Left forelimb (tissue), 1 donor: ENCODE measurements around the gene NRARP.
A peak's percentile ranks its signal among the peaks of the same experiment; 100 is the strongest.

Experiments used
- DNase-seq: peaks from one replicate; pipeline ENCODE4 v3.0.0-alpha.2; 2018; ENCODE audit warnings: low spot score

NRARP gene

DNA sequence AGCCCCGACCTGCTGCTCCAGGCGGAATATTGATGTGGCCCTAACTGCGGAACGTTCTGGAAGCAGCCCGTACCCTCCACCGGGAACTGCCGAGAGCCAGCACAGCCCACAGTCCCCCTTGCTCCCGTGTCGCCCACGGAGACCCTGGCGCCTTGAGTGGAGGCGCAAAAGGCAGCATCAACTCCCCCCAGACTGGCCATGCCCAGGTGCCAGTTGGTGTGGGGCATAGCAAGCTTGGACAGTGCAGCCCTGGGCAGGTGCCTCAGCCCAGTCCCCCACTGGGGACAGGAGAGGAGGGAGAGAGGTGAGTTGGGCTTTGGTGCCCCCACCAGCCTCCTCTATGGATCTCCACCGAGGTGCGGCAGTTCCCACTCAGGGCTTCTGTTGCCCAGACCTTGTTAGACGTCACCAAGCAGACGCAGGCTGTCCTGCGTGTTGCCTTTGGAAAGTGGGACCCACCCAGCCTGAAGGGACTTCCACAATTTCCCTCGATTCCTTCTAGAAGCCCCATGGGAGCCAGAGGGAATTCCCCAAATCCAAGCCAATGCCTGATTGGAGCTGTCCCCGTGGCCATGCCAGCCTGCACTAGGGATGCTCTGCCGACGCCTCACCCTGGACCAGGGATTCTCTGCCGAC is 19.8 kb upstream of the NRARP start:
- DNase-seq = peak; percentile 45

- peak; percentile 64 for DNase-seq
Measured at GRCh38 chr9:137320555-137321384, 18.7 kb upstream of the NRARP start.

DNA sequence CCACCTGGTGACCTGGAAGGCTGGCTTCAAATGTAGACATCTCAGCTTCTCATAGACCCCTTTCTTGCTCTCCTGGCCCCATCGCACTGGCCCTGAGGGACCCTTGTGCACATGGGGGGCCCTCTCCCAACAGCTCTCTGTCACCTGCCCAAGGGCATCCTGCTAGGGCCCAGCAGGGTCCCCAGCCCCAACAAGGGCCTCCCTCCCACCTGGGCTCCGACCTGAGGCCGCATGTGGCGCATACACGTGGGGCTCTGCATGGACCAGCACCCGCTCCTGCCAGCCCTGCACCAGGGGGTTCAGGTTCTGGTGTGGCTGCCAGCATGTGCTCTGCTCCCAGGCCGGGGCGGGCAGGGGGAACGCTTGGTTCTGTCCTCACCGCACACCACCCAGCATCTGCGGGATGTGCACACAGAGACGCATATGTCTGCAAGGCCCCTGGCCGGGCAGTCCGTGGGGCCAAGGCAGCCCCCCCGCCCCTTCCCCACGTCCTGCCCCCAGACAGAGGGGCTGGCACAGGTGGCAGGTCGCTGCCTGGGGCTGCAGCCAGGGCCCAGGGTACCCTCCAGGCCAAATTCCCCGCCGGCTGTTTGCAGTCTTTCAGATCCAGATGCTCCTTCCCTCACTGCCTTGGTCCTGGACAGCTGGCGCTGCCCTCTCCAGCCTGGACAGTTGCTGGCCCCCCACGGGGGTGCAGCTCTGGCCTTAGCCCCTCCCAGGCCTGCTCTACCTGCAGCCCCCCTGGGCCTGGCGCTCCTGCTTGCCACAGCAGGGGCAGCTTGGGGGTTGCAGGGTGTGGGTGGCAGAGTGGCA is 17.9 kb upstream of the NRARP start:
- peak; percentile 57 for DNase-seq

GRCh38 chr9:137319011-137319738 is 17.1 kb upstream of the NRARP start:
- peak; percentile 61 for DNase-seq

GRCh38 chr9:137318602-137319001 is 16.5 kb upstream of the NRARP start:
- DNase-seq = peak; percentile 62

DNA sequence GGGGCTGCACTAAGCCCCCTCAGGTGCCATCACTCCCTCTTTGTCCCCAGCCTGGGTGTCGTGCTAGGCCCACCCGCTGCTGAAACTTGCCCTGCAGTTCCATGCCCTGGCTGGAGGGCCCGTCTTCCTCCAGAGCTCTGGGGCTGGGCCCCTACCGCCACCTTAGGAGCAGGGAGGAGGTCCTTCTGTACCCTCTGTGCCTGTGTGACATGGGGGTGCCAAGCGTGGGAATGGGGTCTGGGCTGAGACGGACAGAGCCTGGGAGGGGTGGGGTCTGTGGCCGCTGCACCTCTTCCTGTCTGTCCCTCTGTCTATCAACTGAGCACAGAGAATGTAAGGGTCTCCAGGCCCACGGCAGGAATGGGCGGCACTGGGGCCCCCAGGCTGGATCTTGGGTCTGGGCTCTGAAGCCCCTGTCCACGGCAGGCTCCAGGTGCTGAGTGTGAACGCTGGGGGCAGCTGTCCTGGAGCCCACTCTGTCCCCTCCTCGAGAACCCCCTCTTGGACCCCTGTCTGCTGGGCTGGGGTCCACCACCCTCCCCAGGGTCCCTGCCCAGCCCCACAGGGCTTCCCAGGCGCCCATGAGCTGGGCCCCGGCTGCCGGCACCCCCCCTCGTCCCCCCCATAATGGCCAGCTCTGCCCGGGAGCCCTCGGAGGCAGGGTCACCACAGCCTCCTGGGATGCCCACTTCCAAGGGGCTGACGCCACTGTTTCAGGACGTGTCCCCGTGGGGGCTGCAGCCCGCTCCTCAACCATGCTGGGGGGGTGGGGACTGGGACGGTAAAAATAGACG is 15.8 kb upstream of the NRARP start:
- DNase-seq = peak; percentile 56

DNA sequence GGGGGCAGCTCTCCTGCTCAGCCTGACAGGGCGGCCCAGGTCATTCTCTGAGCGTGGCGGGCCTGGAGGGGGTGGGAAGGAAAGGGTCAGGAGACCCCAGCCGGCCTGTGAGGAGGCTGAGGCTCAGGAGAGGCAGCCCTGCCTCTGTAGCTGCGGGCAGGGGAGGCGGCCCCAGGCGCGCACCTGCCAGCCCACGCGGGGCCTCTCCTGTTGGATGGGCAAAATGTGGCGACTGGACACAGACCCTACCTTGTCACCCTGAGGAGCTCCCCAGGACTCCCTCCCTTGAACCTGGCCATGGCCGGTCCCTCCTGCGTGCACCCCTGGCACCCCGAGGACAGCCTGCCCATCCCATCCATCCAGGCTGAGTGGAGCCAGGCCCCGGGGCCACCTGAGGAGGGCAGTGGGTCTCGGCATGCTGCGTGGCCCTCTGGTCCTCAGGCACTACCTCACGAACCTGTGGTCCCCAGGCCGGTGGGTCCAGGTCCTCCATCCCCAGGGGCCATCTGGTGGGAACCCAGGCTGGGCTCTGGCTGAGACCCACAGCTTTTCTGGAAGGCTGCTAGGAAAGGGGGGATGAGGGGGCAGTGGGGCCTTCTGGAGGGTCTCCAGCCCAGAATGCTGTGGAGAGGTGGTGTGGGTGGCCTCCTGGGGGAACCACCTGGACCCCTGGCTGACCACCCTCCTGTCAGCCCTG is 15.1 kb upstream of the NRARP start:
- peak; percentile 64 for DNase-seq

GRCh38 chr9:137316012-137316981 is 14.2 kb upstream of the NRARP start:
- peak; percentile 78 for DNase-seq

DNA sequence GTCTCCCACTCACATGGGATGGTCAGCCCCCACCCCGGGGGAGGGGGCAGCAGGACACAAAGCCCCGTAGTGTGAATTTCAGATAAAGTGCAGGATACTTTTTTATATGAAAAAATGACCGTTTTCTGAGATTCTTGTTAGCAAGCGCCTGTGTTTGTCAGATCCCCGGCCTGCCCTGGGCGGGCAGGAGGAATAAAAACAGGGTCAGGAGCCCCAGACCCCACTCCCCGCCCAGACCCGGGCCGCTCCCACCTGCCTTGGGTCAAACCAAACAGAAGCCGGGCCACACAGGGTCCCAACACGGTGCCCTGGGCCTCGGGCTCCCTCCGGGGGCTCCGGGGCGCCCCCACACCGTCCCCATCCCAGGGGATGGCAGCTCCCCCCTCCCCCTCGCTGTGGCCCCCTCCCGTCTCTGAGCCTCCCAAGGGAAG is 13.5 kb upstream of the NRARP start:
- peak; percentile 55 for DNase-seq

GRCh38 chr9:137314561-137315560 is 12.8 kb upstream of the NRARP start:
- DNase-seq = peak; percentile 60

DNA sequence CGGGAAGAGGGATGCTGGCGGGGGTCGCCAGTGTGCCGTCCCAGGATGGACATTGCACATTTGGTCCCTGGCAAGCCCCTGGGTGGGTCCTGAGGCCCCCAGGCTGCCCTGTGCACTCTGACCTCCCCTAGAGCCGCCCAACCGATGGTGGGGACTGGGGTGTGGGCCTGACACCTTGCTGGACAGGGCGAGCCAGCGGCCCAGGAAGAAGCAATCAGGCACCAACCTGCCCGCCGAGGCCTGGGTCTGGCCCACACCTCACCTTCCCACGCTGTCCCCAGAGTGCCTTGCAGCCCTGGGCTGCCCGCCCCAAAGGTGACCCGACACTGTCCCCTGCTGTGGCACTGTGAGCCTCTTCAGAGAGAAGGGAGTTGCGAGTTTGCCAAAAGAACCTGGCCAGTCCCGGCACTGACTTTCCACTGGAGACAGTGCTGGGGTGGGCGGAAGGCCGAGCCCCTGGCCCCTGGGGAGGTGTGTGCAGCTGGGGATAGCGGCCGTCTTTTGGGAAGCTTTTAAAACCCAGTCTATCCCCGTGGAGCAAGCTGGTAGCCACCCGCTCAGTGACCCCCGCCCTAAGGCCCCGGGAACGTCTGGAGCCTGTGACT is 12.0 kb upstream of the NRARP start:
- DNase-seq = no peak

- peak; percentile 62 for DNase-seq
Measured at GRCh38 chr9:137313326-137313936, 11.4 kb upstream of the NRARP start.

- no peak for DNase-seq
Measured at GRCh38 chr9:137312852-137313325, 10.8 kb upstream of the NRARP start.

GRCh38 chr9:137311986-137312851 is 10.1 kb upstream of the NRARP start:
- peak; percentile 47 for DNase-seq

GRCh38 chr9:137311171-137311985 is 9.3 kb upstream of the NRARP start:
- DNase-seq = peak; percentile 60
